Measurements from ENCODE around the gene GALNT9.

DNA sequence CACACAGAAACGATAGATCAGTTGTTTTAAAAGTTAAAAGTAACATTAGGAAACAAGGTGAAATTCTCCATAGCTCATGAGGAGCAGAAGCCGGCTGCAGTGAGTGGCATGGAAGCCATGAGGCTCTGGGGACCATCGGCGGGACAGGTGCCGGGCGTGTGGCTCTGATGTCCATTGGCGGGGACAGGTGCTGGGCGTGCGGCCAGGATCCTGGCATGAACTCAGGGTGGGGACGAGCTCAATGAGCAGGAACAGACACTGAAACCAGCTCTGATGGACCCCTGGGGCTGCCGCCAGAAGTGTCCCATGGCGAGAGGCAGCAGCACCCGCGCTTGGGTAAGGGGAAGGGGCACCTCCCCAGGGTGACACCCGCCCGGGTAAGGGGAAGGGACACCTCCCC, 110.1 kb downstream of the GALNT9 start:
- TF ChIP-seq, protein P1, sequence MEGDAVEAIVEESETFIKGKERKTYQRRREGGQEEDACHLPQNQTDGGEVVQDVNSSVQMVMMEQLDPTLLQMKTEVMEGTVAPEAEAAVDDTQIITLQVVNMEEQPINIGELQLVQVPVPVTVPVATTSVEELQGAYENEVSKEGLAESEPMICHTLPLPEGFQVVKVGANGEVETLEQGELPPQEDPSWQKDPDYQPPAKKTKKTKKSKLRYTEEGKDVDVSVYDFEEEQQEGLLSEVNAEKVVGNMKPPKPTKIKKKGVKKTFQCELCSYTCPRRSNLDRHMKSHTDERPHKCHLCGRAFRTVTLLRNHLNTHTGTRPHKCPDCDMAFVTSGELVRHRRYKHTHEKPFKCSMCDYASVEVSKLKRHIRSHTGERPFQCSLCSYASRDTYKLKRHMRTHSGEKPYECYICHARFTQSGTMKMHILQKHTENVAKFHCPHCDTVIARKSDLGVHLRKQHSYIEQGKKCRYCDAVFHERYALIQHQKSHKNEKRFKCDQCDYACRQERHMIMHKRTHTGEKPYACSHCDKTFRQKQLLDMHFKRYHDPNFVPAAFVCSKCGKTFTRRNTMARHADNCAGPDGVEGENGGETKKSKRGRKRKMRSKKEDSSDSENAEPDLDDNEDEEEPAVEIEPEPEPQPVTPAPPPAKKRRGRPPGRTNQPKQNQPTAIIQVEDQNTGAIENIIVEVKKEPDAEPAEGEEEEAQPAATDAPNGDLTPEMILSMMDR (IDR thresholded peaks at IDR 0.05; ENCODE audit: insufficient read depth, low read depth, low read length) = no peak
- TF ChIP-seq EZH2 (IDR thresholded peaks at IDR 0.05; ENCODE audit: insufficient read depth, low read length) = no peak

All from astrocyte (in vitro differentiated cells and primary cell).